CD14-positive monocyte (primary cell): ENCODE measurements around the gene SGK1. TPM values are rescaled to one million over a fixed set of nuclear protein-coding genes. Genes with fewer than 3 reads are reported as not detected.

ENCODE experiments used
- DNase-seq, 3 donors: peaks; one replicate each; pipeline ENCODE4 v3.0.0-alpha.2; 2011 to 2022
- H2AFZ ChIP-seq: 2 replicates; pipeline ENCODE4 v1.6.0; 2012; ENCODE audit warnings: mild to moderate bottlenecking, low read depth, low read length, inconsistent platforms; ENCODE audit not compliant: insufficient read depth, poor library complexity, severe bottlenecking
- H3K27ac ChIP-seq, 2 donors: 1 replicate in 1 of 2; 2 replicates in 1 of 2; pipeline ENCODE4 v1.5.1; 2012 to 2013; ENCODE audit warnings: low read length in 2 of 2, control low read depth in 1 of 2, inconsistent platforms in 1 of 2, low read depth in 1 of 2, mild to moderate bottlenecking in 1 of 2
- H3K27me3 ChIP-seq, 2 donors: one replicate each; pipeline versions ENCODE4 v1.6.0 to v1.6.1; 2011 to 2013; ENCODE audit warnings: low read length in 2 of 2; ENCODE audit not compliant: control insufficient read depth in 2 of 2, insufficient read depth in 2 of 2
- H3K36me3 ChIP-seq, 2 donors: replicated peaks in 1 of 2; 1 replicate in 1 of 2; 2 replicates in 1 of 2; pipeline versions ENCODE4 v1.5.1 to v1.6.1; 2012 to 2013; ENCODE audit warnings: low read length in 2 of 2, control low read depth in 1 of 2, inconsistent platforms in 1 of 2, mild to moderate bottlenecking in 1 of 2; ENCODE audit not compliant: insufficient read depth in 2 of 2, control insufficient read depth in 1 of 2
- H3K4me1 ChIP-seq, 2 donors: 1 replicate in 1 of 2; 2 replicates in 1 of 2; pipeline versions ENCODE4 v1.5.1 to v1.6.1; 2012 to 2013; ENCODE audit warnings: low read length in 2 of 2, control low read depth in 1 of 2, inconsistent platforms in 1 of 2, mild to moderate bottlenecking in 1 of 2, moderate library complexity in 1 of 2; ENCODE audit not compliant: insufficient read depth in 2 of 2, control insufficient read depth in 1 of 2
- H3K4me2 ChIP-seq: replicated peaks from 2 replicates; pipeline ENCODE3; 2012; ENCODE audit warnings: low read length, moderate library complexity, mild to moderate bottlenecking; ENCODE audit not compliant: poor library complexity, severe bottlenecking; ENCODE audit errors: extremely low read depth
- H3K4me3 ChIP-seq, 3 experiments: fragments of 200-600 bp in 1 of 3; sonication (generic) in 1 of 3; replicated peaks in 1 of 3; 1 replicate in 2 of 3; 2 replicates in 1 of 3; pipeline ENCODE4 v1.5.1; 2011 to 2013; ENCODE audit warnings: low read length in 3 of 3, mild to moderate bottlenecking in 3 of 3, control low read depth in 2 of 3, low read depth in 2 of 3, inconsistent platforms in 1 of 3, moderate library complexity in 1 of 3
- H3K79me2 ChIP-seq: 2 replicates; pipeline ENCODE4 v1.6.0; 2012; ENCODE audit warnings: mild to moderate bottlenecking, control low read depth, inconsistent platforms, low read length, moderate library complexity; ENCODE audit not compliant: insufficient read depth
- H3K9ac ChIP-seq: 2 replicates; pipeline ENCODE4 v1.6.0; 2017; ENCODE audit warnings: low read length, mild to moderate bottlenecking; ENCODE audit not compliant: insufficient read depth, poor library complexity, severe bottlenecking
- H3K9me3 ChIP-seq, 2 donors: replicated peaks in 1 of 2; 1 replicate in 1 of 2; 2 replicates in 1 of 2; pipeline versions ENCODE4 v1.5.1 to v1.6.1; 2012 to 2013; ENCODE audit warnings: low read length in 2 of 2, control low read depth in 1 of 2; ENCODE audit not compliant: control insufficient read depth in 1 of 2, insufficient read depth in 1 of 2
- H4K20me1 ChIP-seq: 2 replicates; pipeline ENCODE4 v1.6.0; 2012; ENCODE audit warnings: mild to moderate bottlenecking, low read length, control low read depth, moderate library complexity; ENCODE audit not compliant: insufficient read depth
- H3K27ac Mint-ChIP-seq, 7 donors: one replicate each; pipeline ENCODE4 v1.8.0; 2020; ENCODE audit warnings: mild to moderate bottlenecking in 7 of 7, mixed read lengths in 7 of 7, moderate library complexity in 6 of 7, inconsistent platforms in 2 of 7
- H3K27me3 Mint-ChIP-seq, 3 donors: one replicate each; pipeline ENCODE4 v1.8.0; 2021 to 2022; ENCODE audit warnings: low read depth in 3 of 3, mild to moderate bottlenecking in 3 of 3, mixed read lengths in 3 of 3, moderate library complexity in 3 of 3, inconsistent platforms in 1 of 3
- H3K36me3 Mint-ChIP-seq, 2 donors: one replicate each; pipeline ENCODE4 v1.8.0; 2020; ENCODE audit warnings: mixed read lengths in 2 of 2, inconsistent platforms in 1 of 2, mild to moderate bottlenecking in 1 of 2
- H3K4me1 Mint-ChIP-seq: one replicate; pipeline ENCODE4 v1.8.0; 2020; ENCODE audit warnings: mild to moderate bottlenecking, mixed read lengths
- H3K4me3 Mint-ChIP-seq, 2 donors: one replicate each; pipeline ENCODE4 v1.8.0; 2020; ENCODE audit warnings: mild to moderate bottlenecking in 2 of 2, mixed read lengths in 2 of 2, moderate library complexity in 1 of 2
- H3K9me3 Mint-ChIP-seq, 7 donors: one replicate each; pipeline ENCODE4 v1.8.0; 2020 to 2022; ENCODE audit warnings: mixed read lengths in 7 of 7, mild to moderate bottlenecking in 6 of 7, moderate library complexity in 6 of 7, inconsistent platforms in 2 of 7
- CTCF ChIP-seq: fragments of 200-600 bp; IDR thresholded peaks from one replicate; pipeline ENCODE4 v1.8.0; 2022; ENCODE audit warnings: antibody characterized with exemption, mild to moderate bottlenecking
- WGBS: methylation state at CpG from one replicate; pipeline ENCODE4 v1.1.5; 2013; ENCODE audit warnings: missing lambda C conversion rate; ENCODE audit not compliant: insufficient coverage; 5-methylcytosine and 5-hydroxymethylcytosine counted together
- intact Hi-C, 2 donors: fragments of 100-400 bp; cut with micrococcal nuclease; formaldehyde crosslinking; loops; one replicate each; pipeline versions ENCODE4 v1.15.0 to v1.15.1; 2023
- polyA plus RNA-seq, 3 donors: library from polyadenylated mRNA; depleted of rRNA in 1 of 3; unstranded in 2 of 3; stranded (reverse) in 1 of 3; fragments of 300-500 nt in 2 of 3; fragments of >200 nt in 1 of 3; fragmentation: Illumina TruSeq in 2 of 3; gene quantifications; 1 replicate in 2 of 3; 2 replicates in 1 of 3; pipeline ENCODE4 v1.2.3, GENCODE V29; 2012 to 2021

The SGK1 gene
- polyA plus RNA-seq, 3 donors = 373 to 419 (median 407) TPM

- peaks cover 51 to 57% of the 10 kb centered on the region in 2 donors for H3K4me1 ChIP-seq
- no peak overlapping the region for H3K27ac ChIP-seq
- intact Hi-C loops = no loop called here
- peak overlapping the region in 1 of 7 donors; percentile 46 for H3K27ac Mint-ChIP-seq
- H3K36me3 Mint-ChIP-seq = no peaks in the 10 kb centered on the region
- no peaks in the 10 kb centered on the region for H4K20me1 ChIP-seq
- no peak for TF ChIP-seq CTCF
- no peak overlapping the region for H2AFZ ChIP-seq
- DNase-seq = no peak
- H3K4me3 ChIP-seq = no peak overlapping the region
- H3K9me3 ChIP-seq = no peaks in the 10 kb centered on the region
- H3K9me3 Mint-ChIP-seq = no peaks in the 10 kb centered on the region
- H3K27me3 ChIP-seq = no peaks in the 10 kb centered on the region
- H3K4me3 Mint-ChIP-seq = no peak overlapping the region
- H3K4me1 Mint-ChIP-seq = peaks cover 58% of the 10 kb centered on the region
- H3K9ac ChIP-seq = no peak overlapping the region
- no peak overlapping the region for H3K4me2 ChIP-seq
- H3K36me3 ChIP-seq = no peaks in the 10 kb centered on the region
- WGBS = 92% methylated on average over 5 of the region's 6 CpGs
- no peaks in the 10 kb centered on the region for H3K79me2 ChIP-seq
- peaks cover 0 to 5% (median 2%) of the 10 kb centered on the region in 3 donors for H3K27me3 Mint-ChIP-seq
Observed at GRCh38 chr6:134343066-134343465, 25.2 kb upstream of the SGK1 start.

- H3K4me3 Mint-ChIP-seq = no peak overlapping the region
- Histone ChIP-seq H3K4me2 (no peak overlapping the region), H4K20me1 (no peaks in the 10 kb centered on the region), H3K4me1 (peaks cover 58 to 62% of the 10 kb centered on the region in 2 donors), H3K79me2 (no peaks in the 10 kb centered on the region), H3K9ac (no peak overlapping the region), H3K9me3 (no peaks in the 10 kb centered on the region), H3K4me3 (no peak overlapping the region), H3K27me3 (no peaks in the 10 kb centered on the region), H2AFZ (no peak overlapping the region), H3K36me3 (no peaks in the 10 kb centered on the region), H3K27ac (no peak overlapping the region)
- peaks cover 60% of the 10 kb centered on the region for H3K4me1 Mint-ChIP-seq
- H3K9me3 Mint-ChIP-seq = no peaks in the 10 kb centered on the region
- DNase-seq = no peak
- TF ChIP-seq CTCF = no peak
- peaks cover 0 to 5% (median 2%) of the 10 kb centered on the region in 3 donors for H3K27me3 Mint-ChIP-seq
- H3K27ac Mint-ChIP-seq = peak overlapping the region in 1 of 7 donors; percentile 1
- 97% methylated on average over 3 of the region's 10 CpGs for WGBS
- intact Hi-C loops = no loop called here
- no peaks in the 10 kb centered on the region for H3K36me3 Mint-ChIP-seq
Observed at GRCh38 chr6:134341999-134342567, 24.2 kb upstream of the SGK1 start.
